Liver (tissue), 9 donors: Measurements from ENCODE around the gene TCERG1L. TPM values are rescaled to one million over a fixed set of nuclear protein-coding genes. Genes with fewer than 3 reads are reported as not detected.

Experiments used
- DNase-seq: peaks from one replicate; pipeline ENCODE4 v3.0.0-alpha.2; 2017; ENCODE audit warnings: low spot score
- H3K27ac ChIP-seq, 2 donors: one replicate each; pipeline ENCODE4 v1.7.0; 2013; ENCODE audit warnings: inconsistent platforms in 2 of 2, low read length in 2 of 2, control low read depth in 1 of 2, low read depth in 1 of 2, mild to moderate bottlenecking in 1 of 2
- H3K27me3 ChIP-seq, 4 donors: one replicate each; pipeline versions ENCODE4 v1.6.1 to v1.7.0; 2013; ENCODE audit warnings: low read length in 3 of 4, inconsistent platforms in 1 of 4, mild to moderate bottlenecking in 1 of 4, moderate library complexity in 1 of 4; ENCODE audit not compliant: control insufficient read depth in 4 of 4, insufficient read depth in 4 of 4
- H3K36me3 ChIP-seq, 4 donors: one replicate each; pipeline versions ENCODE4 v1.6.1 to v1.7.0; 2013; ENCODE audit warnings: low read length in 3 of 4, mild to moderate bottlenecking in 3 of 4, low read depth in 1 of 4, moderate library complexity in 1 of 4; ENCODE audit not compliant: control insufficient read depth in 4 of 4, insufficient read depth in 3 of 4
- H3K4me1 ChIP-seq, 4 donors: one replicate each; pipeline versions ENCODE4 v1.6.1 to v1.7.0; 2013; ENCODE audit warnings: low read length in 3 of 4, mild to moderate bottlenecking in 3 of 4, moderate library complexity in 1 of 4; ENCODE audit not compliant: control insufficient read depth in 4 of 4, insufficient read depth in 4 of 4
- H3K4me3 ChIP-seq, 3 donors: one replicate each; pipeline versions ENCODE4 v1.6.1 to v1.7.0; 2013; ENCODE audit warnings: low read length in 3 of 3, control low read depth in 1 of 3, low read depth in 1 of 3, mild to moderate bottlenecking in 1 of 3
- H3K9ac ChIP-seq, 2 donors: one replicate each; pipeline ENCODE4 v1.7.0; 2013; ENCODE audit warnings: low read length in 2 of 2, mild to moderate bottlenecking in 2 of 2, moderate library complexity in 2 of 2, control low read depth in 1 of 2, low read depth in 1 of 2
- H3K9me3 ChIP-seq, 4 donors: one replicate each; pipeline versions ENCODE4 v1.6.1 to v1.7.0; 2013; ENCODE audit warnings: low read length in 3 of 4; ENCODE audit not compliant: control insufficient read depth in 4 of 4
- ATF3 ChIP-seq: IDR thresholded peaks from 2 replicates; pipeline ENCODE4 v1.6.1; 2016; ENCODE audit warnings: antibody characterized with exemption
- CTCF ChIP-seq: fragments of 150-350 bp; IDR thresholded peaks from 2 replicates; pipeline ENCODE4 v1.5.1; 2017; ENCODE audit warnings: improper control_type of control experiment, low read depth, low read length; ENCODE audit not compliant: missing input control
- EGR1 ChIP-seq, 2 donors: IDR thresholded peaks; 2 replicates each; pipeline ENCODE4 v1.6.1; 2016 to 2018; ENCODE audit warnings: antibody characterized with exemption in 2 of 2, low read depth in 2 of 2
- FOXA1 ChIP-seq: IDR thresholded peaks from 2 replicates; pipeline ENCODE4 v1.6.1; 2016; ENCODE audit warnings: antibody characterized with exemption
- FOXA2 ChIP-seq: IDR thresholded peaks from 2 replicates; pipeline ENCODE4 v1.6.1; 2016; ENCODE audit warnings: antibody characterized with exemption
- GABPA ChIP-seq, 2 donors: IDR thresholded peaks in 1 of 2; conservative IDR thresholded peaks in 1 of 2; 2 replicates each; pipeline ENCODE4 v1.6.1; 2016; ENCODE audit warnings: antibody characterized with exemption in 2 of 2, mild to moderate bottlenecking in 1 of 2, moderate library complexity in 1 of 2
- HNF4A ChIP-seq, 2 donors: conservative IDR thresholded peaks; 2 replicates each; pipeline ENCODE4 v1.6.1; 2016; ENCODE audit warnings: antibody characterized with exemption in 2 of 2, mild to moderate bottlenecking in 2 of 2
- HNF4G ChIP-seq: IDR thresholded peaks from 2 replicates; pipeline ENCODE4 v1.6.1; 2016; ENCODE audit warnings: antibody characterized with exemption
- JUND ChIP-seq, 2 donors: IDR thresholded peaks; 2 replicates each; pipeline ENCODE4 v1.6.1; 2016; ENCODE audit warnings: antibody characterized with exemption in 2 of 2
- MAX ChIP-seq: IDR thresholded peaks from 2 replicates; pipeline ENCODE4 v1.6.1; 2016; ENCODE audit warnings: antibody characterized with exemption
- NR2F2 ChIP-seq: IDR thresholded peaks from 2 replicates; pipeline ENCODE4 v1.6.1; 2016; ENCODE audit warnings: antibody characterized with exemption
- RAD21 ChIP-seq, 2 donors: IDR thresholded peaks; 2 replicates each; pipeline ENCODE4 v1.6.1; 2016; ENCODE audit warnings: antibody characterized with exemption in 2 of 2, mild to moderate bottlenecking in 2 of 2
- REST ChIP-seq: IDR thresholded peaks from 2 replicates; pipeline ENCODE4 v1.6.1; 2016; ENCODE audit warnings: antibody characterized with exemption, mild to moderate bottlenecking
- RXRA ChIP-seq, 2 donors: IDR thresholded peaks; 2 replicates each; pipeline ENCODE4 v1.6.1; 2017 to 2018; ENCODE audit warnings: antibody characterized with exemption in 2 of 2, mild to moderate bottlenecking in 1 of 2
- SP1 ChIP-seq: IDR thresholded peaks from 2 replicates; pipeline ENCODE4 v1.6.1; 2018; ENCODE audit warnings: antibody characterized with exemption, mild to moderate bottlenecking
- TAF1 ChIP-seq: conservative IDR thresholded peaks from 2 replicates; pipeline ENCODE4 v1.6.1; 2016; ENCODE audit warnings: antibody characterized with exemption, mild to moderate bottlenecking
- YY1 ChIP-seq: IDR thresholded peaks from 2 replicates; pipeline ENCODE4 v1.6.1; 2016; ENCODE audit warnings: antibody characterized with exemption, mild to moderate bottlenecking
- WGBS: extraction: QIAGEN DNeasy Blood & Tissue Kit; methylation state at CpG from one replicate; pipeline ENCODE4 v1.1.7; 2013; 5-methylcytosine and 5-hydroxymethylcytosine counted together
- polyA plus RNA-seq, 2 donors: library from polyadenylated mRNA; stranded (reverse) in 1 of 2; unstranded in 1 of 2; fragments of 200-250 nt in 1 of 2; fragments of >200 nt in 1 of 2; fragmentation: Nextera tagmentation in 1 of 2; extraction: Ambion mirVana in 1 of 2; gene quantifications; one replicate each; pipeline versions ENCODE4 v1.2.1 to v1.2.3, GENCODE V29; 2013 to 2015
- total RNA-seq, 2 donors: library from RNA; depleted of rRNA; stranded (reverse); fragments of >200 nt; gene quantifications; one replicate each; pipeline ENCODE4 v1.2.3, GENCODE V29; 2014
- donor health status: healthy.
- donor health status: healthy.
- donor health status: healthy.
- donor health status: healthy.
- donor health status: healthy.

The TCERG1L gene
- total and polyA plus RNA-seq, 4 donors: not detected

GRCh38 chr10:131113165-131113564 lies 198.4 kb downstream of the TCERG1L start:
- no peak overlapping the region for H3K9ac ChIP-seq
- no peaks in the 10 kb centered on the region for H3K9me3 ChIP-seq
- H3K27ac ChIP-seq: no peak overlapping the region
- no peak for DNase-seq
- no peak for TF ChIP-seq YY1
- TF ChIP-seq TAF1: no peak
- no peak for TF ChIP-seq EGR1 (IDR thresholded peaks at IDR 0.05; ENCODE audit: low read depth in 2 of 2)
- no peak for TF ChIP-seq HNF4A (conservative IDR thresholded peaks at IDR 0.05)
- no peak for TF ChIP-seq NR2F2
- TF ChIP-seq RAD21 (IDR thresholded peaks at IDR 0.05): no peak
- TF ChIP-seq JUND (IDR thresholded peaks at IDR 0.05): no peak
- TF ChIP-seq ATF3: no peak
- TF ChIP-seq HNF4G: no peak
- TF ChIP-seq REST: no peak
- TF ChIP-seq CTCF: no peak
- TF ChIP-seq GABPA (IDR thresholded peaks at IDR 0.05 in 1 of 2, conservative IDR thresholded peaks at IDR 0.05 in 1 of 2): no peak
- no peak for TF ChIP-seq MAX
- no peak for TF ChIP-seq SP1
- TF ChIP-seq RXRA (IDR thresholded peaks at IDR 0.05): no peak
- WGBS: 93% methylated on average over 9 of the region's 9 CpGs
- H3K36me3 ChIP-seq: no peaks in the 10 kb centered on the region
- H3K4me1 ChIP-seq: no peaks in the 10 kb centered on the region
- H3K27me3 ChIP-seq: peaks cover 0 to 4% (median 0%) of the 10 kb centered on the region in 4 donors
- no peak overlapping the region for H3K4me3 ChIP-seq

GRCh38 chr10:131112691-131113090 lies 198.8 kb downstream of the TCERG1L start:
- DNase-seq: no peak
- Histone ChIP-seq H3K27ac (no peak overlapping the region), H3K4me3 (no peak overlapping the region), H3K36me3 (no peaks in the 10 kb centered on the region), H3K27me3 (peaks cover 0 to 4% (median 0%) of the 10 kb centered on the region in 4 donors), H3K4me1 (no peaks in the 10 kb centered on the region), H3K9me3 (no peaks in the 10 kb centered on the region), H3K9ac (no peak overlapping the region)
- TF ChIP-seq YY1 (no peak), REST (no peak), MAX (no peak), ATF3 (no peak), RXRA (IDR thresholded peaks at IDR 0.05) (no peak), GABPA (IDR thresholded peaks at IDR 0.05 in 1 of 2, conservative IDR thresholded peaks at IDR 0.05 in 1 of 2) (no peak), HNF4G (no peak), HNF4A (conservative IDR thresholded peaks at IDR 0.05) (no peak), FOXA1 (no peak), FOXA2 (no peak), SP1 (no peak), JUND (IDR thresholded peaks at IDR 0.05) (no peak), CTCF (no peak), TAF1 (no peak)
- WGBS: 86% methylated on average over 18 of the region's 18 CpGs
